Aorta (tissue), 5 donors: ENCODE results near the gene PTK7. TPM values are rescaled to one million over a fixed set of nuclear protein-coding genes. Genes with fewer than 3 reads are reported as not detected.

Experiments used
- ATAC-seq: fragments of 200-7000 bp; cut with Tn5 transposase; one replicate; pipeline ENCODE4 v1.9.1; 2022; ENCODE audit warnings: moderate library complexity; ENCODE audit not compliant: low FRiP score
- DNase-seq, 2 donors: peaks; one replicate each; pipeline ENCODE4 v3.0.0-alpha.2; 2020
- H3K27ac ChIP-seq, 2 donors: one replicate each; pipeline ENCODE4 v1.5.1; 2013; ENCODE audit warnings: low read length in 2 of 2, mild to moderate bottlenecking in 2 of 2, moderate library complexity in 2 of 2, control low read depth in 1 of 2, inconsistent platforms in 1 of 2, low read depth in 1 of 2
- H3K27me3 ChIP-seq, 2 donors: one replicate each; pipeline ENCODE4 v1.6.1; 2013; ENCODE audit warnings: control low read depth in 1 of 2, low read length in 1 of 2, mild to moderate bottlenecking in 1 of 2, moderate library complexity in 1 of 2; ENCODE audit not compliant: insufficient read depth in 2 of 2, control insufficient read depth in 1 of 2
- H3K36me3 ChIP-seq, 2 donors: one replicate each; pipeline ENCODE4 v1.6.1; 2013; ENCODE audit warnings: control low read depth in 1 of 2, low read length in 1 of 2, mild to moderate bottlenecking in 1 of 2; ENCODE audit not compliant: insufficient read depth in 2 of 2, control insufficient read depth in 1 of 2
- H3K4me1 ChIP-seq, 2 donors: one replicate each; pipeline ENCODE4 v1.6.1; 2013; ENCODE audit warnings: low read length in 2 of 2, control low read depth in 1 of 2, mild to moderate bottlenecking in 1 of 2, moderate library complexity in 1 of 2; ENCODE audit not compliant: insufficient read depth in 2 of 2, control insufficient read depth in 1 of 2
- H3K4me3 ChIP-seq, 2 donors: one replicate each; pipeline ENCODE4 v1.5.1; 2013; ENCODE audit warnings: low read length in 2 of 2, control low read depth in 1 of 2, mild to moderate bottlenecking in 1 of 2
- H3K9me3 ChIP-seq: one replicate; pipeline ENCODE4 v1.6.1; 2013; ENCODE audit warnings: mild to moderate bottlenecking, low read length; ENCODE audit not compliant: control insufficient read depth
- WGBS, 2 donors: extraction: QIAGEN DNeasy Blood & Tissue Kit; methylation state at CpG; one replicate each; pipeline ENCODE4 v1.1.7; 2013; 5-methylcytosine and 5-hydroxymethylcytosine counted together
- intact Hi-C, 2 donors: fragments of 100-400 bp; cut with DNase I; formaldehyde crosslinking; loops; one replicate each; pipeline versions ENCODE4 v1.14.2 to v1.15.0; 2022
- long read RNA-seq, 2 donors: library from polyadenylated mRNA; unstranded; transcript quantifications; one replicate each; pipeline ENCODE4 v2.0.0, GENCODE V29; 2020 to 2021
- polyA plus RNA-seq, 2 donors: library from polyadenylated mRNA; stranded (reverse); fragments of 200-250 nt; gene quantifications; one replicate each; pipeline ENCODE4 v1.2.3, GENCODE V29; 2013
- total RNA-seq, 2 donors: library from RNA; stranded (reverse); fragmentation: NEBNext Ultra II Directional; extraction: Animal tissue kit (Norgen Biotek cat#: 25700); gene quantifications; one replicate each; pipeline ENCODE4 v1.2.1, GENCODE V29; 2021
- donor health status: healthy with polysubstance abuse.
- donor health status: Bipolar disorder and iron deficiency.
- donor health status: DM: no; HTN: no; CAD: no.
- donor health status: DM: no; HTN: no; CAD: no.
- donor health status: DM: yes; HTN: yes; CAD: no.

The PTK7 gene
- total RNA-seq, result 1 to 10 TPM; 3.6 to 9.6 TPM
- 1 to 10 TPM in 1 of 2 donors, under 1 TPM in 1; 0.13 to 6.4 TPM for polyA plus RNA-seq
- long read RNA-seq, donor 1, partial matches to known transcripts, result 8 of 12 reads
- long read RNA-seq, donor 1, other reads (novel, unspliced or antisense), result 4 of 12 reads
- long read RNA-seq, donor 2, full-length matches to known transcripts, result 7 of 8 reads
- long read RNA-seq, donor 2, partial matches to known transcripts, result 0 of 8 reads
- long read RNA-seq, donor 2, other reads (novel, unspliced or antisense), result 1 of 8 reads

GRCh38 chr6:43075670-43076463 lies at the start of gene PTK7:
Gene PTK7, plus strand, starts transcription at chr6:43076314. Its CDS starts 175 bp downstream, at chr6:43076489.
- Histone ChIP-seq H3K36me3 (peaks cover 0 to 8% of the 10 kb centered on the region in 2 donors), H3K27me3 (no peaks in the 10 kb centered on the region), H3K27ac (no peak within 1 kb of the TSS), H3K4me1 (no peaks in the 10 kb centered on the region), H3K9me3 (no peaks in the 10 kb centered on the region), H3K4me3 (peak within 1 kb of the TSS; percentile 15 to 34)
- 3 to 11% methylated on average over 14 to 60 of the region's 60 CpGs for WGBS, 2 donors
- ATAC-seq (peak; percentile 29), DNase-seq (no peak)
- intact Hi-C loops, result no loop called here

GRCh38 chr6:43026365-43026764 lies 49.7 kb upstream of the PTK7 start:
- no peaks in the 10 kb centered on the region for H3K27me3 ChIP-seq
- no peak overlapping the region for H3K4me3 ChIP-seq
- WGBS, 2 donors, result 92% methylated on average over 5 of the region's 5 CpGs
- ATAC-seq (no peak), DNase-seq (no peak)
- intact Hi-C loops, result no loop called here
- no peak overlapping the region for H3K27ac ChIP-seq
- peaks cover 11 to 13% of the 10 kb centered on the region in 2 donors for H3K36me3 ChIP-seq
- no peaks in the 10 kb centered on the region for H3K9me3 ChIP-seq
- H3K4me1 ChIP-seq, result no peaks in the 10 kb centered on the region

GRCh38 chr6:43029120-43029519 lies 47.0 kb upstream of the PTK7 start:
- no peaks in the 10 kb centered on the region for H3K4me1 ChIP-seq
- H3K9me3 ChIP-seq, result no peaks in the 10 kb centered on the region
- peaks cover 11 to 15% of the 10 kb centered on the region in 2 donors for H3K36me3 ChIP-seq
- intact Hi-C loops, result no loop called here
- DNase-seq (no peak), ATAC-seq (no peak)
- WGBS, 2 donors, result 86 to 89% methylated on average over 9 of the region's 9 CpGs
- H3K27ac ChIP-seq, result no peak overlapping the region
- H3K4me3 ChIP-seq, result no peak overlapping the region
- no peaks in the 10 kb centered on the region for H3K27me3 ChIP-seq

- 85 to 91% methylated on average over 4 of the region's 4 CpGs for WGBS, 2 donors
- Histone ChIP-seq H3K4me1 (no peaks in the 10 kb centered on the region), H3K4me3 (no peak overlapping the region), H3K27me3 (no peaks in the 10 kb centered on the region), H3K36me3 (peaks cover 10 to 12% of the 10 kb centered on the region in 2 donors), H3K27ac (no peak overlapping the region), H3K9me3 (no peaks in the 10 kb centered on the region)
- DNase-seq, result no peak
- intact Hi-C loops, result no loop called here
- ATAC-seq, result no peak
Observed at GRCh38 chr6:43032326-43032725, 43.8 kb upstream of the PTK7 start.

GRCh38 chr6:43033496-43034189 lies 42.5 kb upstream of the PTK7 start:
- Histone ChIP-seq H3K4me1 (no peaks in the 10 kb centered on the region), H3K36me3 (peaks cover 9% of the 10 kb centered on the region in 2 donors), H3K27me3 (no peaks in the 10 kb centered on the region), H3K9me3 (no peaks in the 10 kb centered on the region), H3K27ac (peak overlapping the region in 1 of 2 donors; percentile 28), H3K4me3 (no peak overlapping the region)
- no peak for ATAC-seq
- intact Hi-C loops, result no loop called here
- WGBS, 2 donors, result 79 to 89% methylated on average over 2 of the region's 2 CpGs
- DNase-seq, result no peak

GRCh38 chr6:43034190-43034525 lies 42.0 kb upstream of the PTK7 start:
- no peaks in the 10 kb centered on the region for H3K4me1 ChIP-seq
- DNase-seq (peak in 1 of 2 donors; percentile 40), ATAC-seq (no peak)
- peaks cover 6% of the 10 kb centered on the region in 2 donors for H3K36me3 ChIP-seq
- H3K27me3 ChIP-seq, result no peaks in the 10 kb centered on the region
- intact Hi-C loops, result no loop called here
- no peaks in the 10 kb centered on the region for H3K9me3 ChIP-seq
- no peak overlapping the region for H3K4me3 ChIP-seq
- H3K27ac ChIP-seq, result no peak overlapping the region
- WGBS, 2 donors, result 81 to 84% methylated on average over 2 of the region's 2 CpGs

GRCh38 chr6:43035495-43036194 lies 40.5 kb upstream of the PTK7 start:
- ATAC-seq, result no peak
- H3K27me3 ChIP-seq, result no peaks in the 10 kb centered on the region
- no peaks in the 10 kb centered on the region for H3K9me3 ChIP-seq
- no peaks in the 10 kb centered on the region for H3K4me1 ChIP-seq
- peaks cover 2% of the 10 kb centered on the region in 2 donors for H3K36me3 ChIP-seq
- H3K27ac ChIP-seq, result no peak overlapping the region
- intact Hi-C loops, result no loop called here
- H3K4me3 ChIP-seq, result no peak overlapping the region
- WGBS, 2 donors, result 35 to 46% methylated on average over 4 of the region's 4 CpGs
- DNase-seq, result peak in 1 of 2 donors; percentile 45

- Histone ChIP-seq H3K4me3 (no peak overlapping the region), H3K27ac (no peak overlapping the region), H3K36me3 (peaks cover 2% of the 10 kb centered on the region in 2 donors), H3K9me3 (no peaks in the 10 kb centered on the region), H3K27me3 (no peaks in the 10 kb centered on the region), H3K4me1 (no peaks in the 10 kb centered on the region)
- intact Hi-C loops, result no loop called here
- WGBS, 2 donors, result 90 to 91% methylated on average over 9 of the region's 9 CpGs
- DNase-seq, result peak in 1 of 2 donors; percentile 16
- ATAC-seq, result no peak
Observed at GRCh38 chr6:43036712-43037111, 39.4 kb upstream of the PTK7 start.
